Neuron (in vitro differentiated cells): ENCODE results near the gene TRAM2.

Experiments used
- H2AFZ ChIP-seq: one replicate; pipeline ENCODE4 v1.6.1; 2013; ENCODE audit warnings: low read depth, mild to moderate bottlenecking, inconsistent platforms, low read length, moderate library complexity
- H3K27me3 ChIP-seq: one replicate; pipeline ENCODE4 v1.6.1; 2013; ENCODE audit warnings: low read length; ENCODE audit not compliant: insufficient read depth
- H3K36me3 ChIP-seq: one replicate; pipeline ENCODE4 v1.6.1; 2013; ENCODE audit warnings: low read length; ENCODE audit not compliant: insufficient read depth
- H3K4me1 ChIP-seq: one replicate; pipeline ENCODE4 v1.6.1; 2013; ENCODE audit warnings: low read length; ENCODE audit not compliant: insufficient read depth
- H3K4me3 ChIP-seq: 2 replicates; pipeline ENCODE4 v1.5.1; 2013; ENCODE audit warnings: mild to moderate bottlenecking, low read length, moderate library complexity
- H3K9me3 ChIP-seq: one replicate; pipeline ENCODE4 v1.6.1; 2013; ENCODE audit warnings: low read length

The TRAM2 gene

GRCh38 chr6:52519618-52520017, 57.2 kb downstream of the TRAM2 start:
- no peaks in the 10 kb centered on the region for H3K9me3 ChIP-seq
- peaks cover 18% of the 10 kb centered on the region for H3K4me1 ChIP-seq
- no peaks in the 10 kb centered on the region for H3K27me3 ChIP-seq
- no peak overlapping the region for H3K4me3 ChIP-seq
- H3K36me3 ChIP-seq = peaks cover 2% of the 10 kb centered on the region
- no peak overlapping the region for H2AFZ ChIP-seq

DNA sequence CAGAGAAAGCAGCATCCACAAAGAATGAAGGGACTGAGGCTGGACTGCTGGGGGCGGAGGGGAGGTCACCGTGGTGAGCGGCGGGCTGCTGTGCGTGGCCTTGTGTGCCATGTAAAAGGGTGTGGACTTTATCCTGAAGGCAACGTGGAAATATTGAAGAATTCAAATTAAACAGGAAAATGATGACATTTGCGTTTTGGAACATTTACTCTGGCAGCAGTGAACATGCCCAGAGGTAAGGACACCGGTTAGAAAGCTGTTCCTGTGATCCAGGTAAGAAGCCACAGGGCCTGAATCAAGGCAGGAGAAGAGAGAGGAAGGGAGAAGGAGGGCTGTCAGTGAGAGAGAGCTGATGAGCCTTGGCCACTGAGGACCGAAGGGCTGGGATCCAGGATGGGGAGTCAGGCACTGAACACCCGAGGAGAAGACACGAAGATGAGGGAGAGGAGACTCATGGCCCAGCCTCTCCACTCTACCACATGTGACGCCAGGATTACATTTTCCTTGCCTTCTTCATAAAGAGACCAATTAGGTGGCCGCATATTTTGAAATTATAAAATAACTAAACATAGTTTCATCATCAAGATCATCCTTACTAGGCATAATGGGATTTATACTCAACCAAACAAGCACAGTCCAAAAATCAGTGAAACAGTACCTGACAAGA, 58.4 kb downstream of the TRAM2 start:
- Histone ChIP-seq H3K4me3 (no peak overlapping the region), H3K4me1 (peaks cover 20% of the 10 kb centered on the region), H3K9me3 (no peaks in the 10 kb centered on the region), H3K36me3 (peaks cover 2% of the 10 kb centered on the region), H3K27me3 (no peaks in the 10 kb centered on the region), H2AFZ (no peak overlapping the region)

DNA sequence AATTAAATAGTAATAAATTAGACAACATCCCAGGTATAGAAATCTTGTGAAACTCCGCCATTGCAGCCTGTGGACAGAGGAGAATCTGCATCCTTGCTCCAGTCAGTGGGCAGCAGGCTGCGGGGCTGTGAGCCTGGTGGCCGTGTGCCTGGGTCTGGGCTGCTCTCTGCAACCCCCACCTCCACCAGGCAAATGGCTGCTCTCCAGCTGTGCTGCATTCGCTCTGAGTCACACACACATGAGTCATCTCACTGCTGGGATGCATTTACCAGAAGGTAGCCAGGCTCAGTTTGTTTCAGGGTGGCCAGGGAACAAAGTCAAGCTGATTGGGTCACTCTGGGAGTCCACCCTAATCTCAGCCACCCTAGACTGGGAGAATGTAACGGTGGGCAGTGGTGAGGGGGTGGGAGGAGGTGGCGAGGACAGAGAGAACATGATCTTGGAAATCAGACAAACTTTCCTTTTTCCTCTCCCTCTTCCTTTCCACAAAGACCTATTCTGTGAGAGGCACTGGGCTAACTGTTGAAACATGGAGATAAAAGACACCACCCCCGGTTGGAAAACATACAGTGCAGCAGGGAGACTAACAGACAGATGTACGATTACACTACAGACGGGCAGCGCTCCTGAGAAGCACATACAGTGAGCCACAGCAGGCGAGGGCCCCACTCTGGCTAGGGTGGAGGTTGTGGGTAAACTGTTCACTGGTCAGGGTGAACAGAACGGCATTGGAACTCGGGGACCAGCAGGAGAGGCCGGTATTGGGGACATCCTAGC, 59.2 kb downstream of the TRAM2 start:
- H3K9me3 ChIP-seq = no peaks in the 10 kb centered on the region
- H3K36me3 ChIP-seq = peaks cover 2% of the 10 kb centered on the region
- no peaks in the 10 kb centered on the region for H3K27me3 ChIP-seq
- H2AFZ ChIP-seq = no peak overlapping the region
- no peak overlapping the region for H3K4me3 ChIP-seq
- peaks cover 20% of the 10 kb centered on the region for H3K4me1 ChIP-seq

GRCh38 chr6:52516943-52517342, 59.9 kb downstream of the TRAM2 start:
- H3K27me3 ChIP-seq = no peaks in the 10 kb centered on the region
- no peaks in the 10 kb centered on the region for H3K9me3 ChIP-seq
- H3K4me1 ChIP-seq = peaks cover 23% of the 10 kb centered on the region
- H3K4me3 ChIP-seq = no peak overlapping the region
- H2AFZ ChIP-seq = no peak overlapping the region
- H3K36me3 ChIP-seq = peaks cover 2% of the 10 kb centered on the region

GRCh38 chr6:52516269-52516668, 60.6 kb downstream of the TRAM2 start:
- Histone ChIP-seq H3K9me3 (no peaks in the 10 kb centered on the region), H3K4me1 (peaks cover 23% of the 10 kb centered on the region), H3K36me3 (peaks cover 2% of the 10 kb centered on the region), H2AFZ (no peak overlapping the region), H3K4me3 (no peak overlapping the region), H3K27me3 (no peaks in the 10 kb centered on the region)

DNA sequence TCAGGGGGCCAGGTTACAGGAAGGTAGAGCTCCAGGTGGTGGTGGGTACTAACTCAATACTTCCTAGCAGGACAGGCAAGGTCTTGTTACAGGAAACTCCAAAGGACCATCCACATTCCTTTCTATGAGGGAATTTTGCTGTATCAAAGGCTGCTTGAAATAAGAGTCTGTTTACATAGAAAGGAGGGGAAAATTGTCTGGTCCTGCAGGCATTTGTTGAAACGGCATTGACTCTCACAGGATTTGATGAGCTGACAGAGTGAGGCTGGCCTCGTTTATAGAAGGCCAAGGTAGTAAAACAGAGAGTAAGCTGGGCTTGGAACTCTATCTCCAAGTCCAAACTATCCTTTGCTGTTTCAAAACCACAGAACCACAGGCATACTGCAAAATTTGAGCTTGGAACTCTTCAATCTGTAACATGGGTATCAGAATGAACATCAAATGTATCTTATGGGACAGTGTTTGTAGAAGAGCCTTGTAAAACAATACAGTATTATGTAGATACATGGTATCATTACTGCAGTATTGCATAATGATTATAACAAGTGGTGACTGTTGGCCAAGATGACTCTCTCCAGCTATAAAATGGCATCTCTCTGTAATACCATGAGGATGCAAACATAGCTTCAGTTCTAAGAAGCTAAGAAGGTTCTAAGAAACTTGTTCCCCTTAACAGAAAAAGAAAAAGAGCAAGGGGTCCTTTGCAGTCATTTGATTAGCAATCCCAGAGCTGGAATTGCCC, 61.5 kb downstream of the TRAM2 start:
- Histone ChIP-seq H3K4me3 (no peak overlapping the region), H3K4me1 (peaks cover 23% of the 10 kb centered on the region), H3K27me3 (no peaks in the 10 kb centered on the region), H3K36me3 (peaks cover 2% of the 10 kb centered on the region), H2AFZ (no peak overlapping the region), H3K9me3 (no peaks in the 10 kb centered on the region)

DNA sequence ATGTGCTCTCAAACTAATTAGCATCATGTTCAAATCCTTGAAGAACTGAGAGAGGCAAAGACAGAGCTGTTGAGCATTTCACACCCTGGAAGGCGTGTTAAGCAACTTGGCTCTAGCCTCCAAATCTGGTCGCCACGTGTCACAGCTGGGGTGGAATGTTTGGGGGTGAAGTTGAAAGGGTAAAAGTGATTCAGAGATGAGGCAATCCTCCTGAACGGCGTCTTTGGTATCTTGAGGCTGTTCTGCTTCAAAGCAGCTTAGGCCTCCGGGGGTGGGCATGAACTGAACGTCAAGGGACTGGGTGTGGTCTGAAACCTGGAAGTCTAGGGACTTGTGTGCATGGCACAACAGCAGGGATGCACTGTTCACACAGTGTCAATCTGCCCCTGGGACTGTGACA, 62.3 kb downstream of the TRAM2 start:
- H3K9me3 ChIP-seq = no peaks in the 10 kb centered on the region
- peaks cover 23% of the 10 kb centered on the region for H3K4me1 ChIP-seq
- no peaks in the 10 kb centered on the region for H3K27me3 ChIP-seq
- peaks cover 3% of the 10 kb centered on the region for H3K36me3 ChIP-seq
- no peak overlapping the region for H2AFZ ChIP-seq
- no peak overlapping the region for H3K4me3 ChIP-seq

DNA sequence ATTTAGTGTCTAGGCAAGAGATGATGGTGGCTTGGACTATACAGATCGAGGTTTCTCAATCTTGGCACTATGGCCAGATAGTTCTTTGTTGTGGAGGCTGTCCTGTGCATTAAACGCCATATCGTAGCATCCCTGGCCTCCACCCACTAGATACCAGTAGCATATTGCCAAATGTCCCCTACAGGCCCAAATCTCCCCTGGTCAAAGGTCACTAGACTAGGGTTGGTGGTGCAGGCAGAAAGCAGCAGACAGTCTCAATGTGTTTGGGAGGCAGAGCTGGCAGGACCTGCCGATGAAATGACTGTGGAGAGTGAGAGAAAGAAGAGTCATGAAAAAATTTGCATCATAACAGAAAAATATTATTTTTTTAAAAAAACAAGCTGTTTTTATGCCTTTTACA, 63.0 kb downstream of the TRAM2 start:
- Histone ChIP-seq H3K4me1 (peaks cover 23% of the 10 kb centered on the region), H3K4me3 (no peak overlapping the region), H3K27me3 (no peaks in the 10 kb centered on the region), H3K36me3 (peaks cover 7% of the 10 kb centered on the region), H3K9me3 (no peaks in the 10 kb centered on the region), H2AFZ (no peak overlapping the region)

- no peak overlapping the region for H2AFZ ChIP-seq
- peaks cover 8% of the 10 kb centered on the region for H3K36me3 ChIP-seq
- peaks cover 23% of the 10 kb centered on the region for H3K4me1 ChIP-seq
Observed at GRCh38 chr6:52513464-52513863, 63.4 kb downstream of the TRAM2 start.

GRCh38 chr6:52512199-52512598, 64.7 kb downstream of the TRAM2 start:
- H3K36me3 ChIP-seq = peaks cover 15% of the 10 kb centered on the region
- no peak overlapping the region for H2AFZ ChIP-seq
- no peak overlapping the region for H3K4me3 ChIP-seq
- peaks cover 12% of the 10 kb centered on the region for H3K4me1 ChIP-seq
- H3K9me3 ChIP-seq = no peaks in the 10 kb centered on the region
- no peaks in the 10 kb centered on the region for H3K27me3 ChIP-seq

More at GRCh38 chr6:52513464-52513863, 63.4 kb downstream of the TRAM2 start:
- Histone ChIP-seq H3K4me3 (no peak overlapping the region), H3K27me3 (no peaks in the 10 kb centered on the region), H3K9me3 (no peaks in the 10 kb centered on the region)

- Histone ChIP-seq H3K9me3 (no peaks in the 10 kb centered on the region), H2AFZ (no peak overlapping the region), H3K27me3 (no peaks in the 10 kb centered on the region), H3K4me3 (no peak overlapping the region), H3K4me1 (peaks cover 12% of the 10 kb centered on the region), H3K36me3 (peaks cover 20% of the 10 kb centered on the region)
Observed at GRCh38 chr6:52511572-52512151, 65.2 kb downstream of the TRAM2 start.

- Histone ChIP-seq H2AFZ (no peak overlapping the region), H3K36me3 (peaks cover 24% of the 10 kb centered on the region), H3K4me1 (peaks cover 12% of the 10 kb centered on the region), H3K9me3 (no peaks in the 10 kb centered on the region), H3K4me3 (no peak overlapping the region), H3K27me3 (no peaks in the 10 kb centered on the region)
Observed at GRCh38 chr6:52511163-52511562, 65.7 kb downstream of the TRAM2 start.

GRCh38 chr6:52510213-52510562, 66.7 kb downstream of the TRAM2 start:
- no peaks in the 10 kb centered on the region for H3K9me3 ChIP-seq
- peaks cover 23% of the 10 kb centered on the region for H3K36me3 ChIP-seq
- no peak overlapping the region for H2AFZ ChIP-seq
- H3K4me3 ChIP-seq = no peak overlapping the region
- no peaks in the 10 kb centered on the region for H3K27me3 ChIP-seq
- peaks cover 10% of the 10 kb centered on the region for H3K4me1 ChIP-seq
